Activated naive CD8-positive, alpha-beta T cell treated with anti-CD3 and anti-CD28 coated beads, Interleukin-2, amount 50 U/mL, for 16 hours (primary cell): ENCODE results near the gene HIP1.
"Not testable (repeated sequence)": the region's sequence is repeated elsewhere in the genome, so short reads cannot be mapped to it uniquely, and the experiment has no call there.

Experiments used
- DNase-seq: peaks from one replicate; pipeline ENCODE4 v3.0.0-alpha.2; 2020; ENCODE audit warnings: low read depth, low spot score

The HIP1 gene

GRCh38 chr7:75738604-75738974 is at the start of gene HIP1:
Gene HIP1 (minus strand): TSS chr7:75738941. CDS start chr7:75738920, 21 bp downstream.
- no peak for DNase-seq

- not testable (repeated sequence) for DNase-seq
Observed at GRCh38 chr7:75788154-75788847, 49.6 kb upstream of the HIP1 start.

- DNase-seq: not testable (repeated sequence)
Observed at GRCh38 chr7:75783058-75783457, 44.3 kb upstream of the HIP1 start.

- DNase-seq: not testable (repeated sequence)
Observed at GRCh38 chr7:75780647-75781273, 42.0 kb upstream of the HIP1 start.

- DNase-seq: not testable (repeated sequence)
Observed at GRCh38 chr7:75779516-75779915, 40.8 kb upstream of the HIP1 start.

- DNase-seq: not testable (repeated sequence)
Observed at GRCh38 chr7:75779035-75779434, 40.3 kb upstream of the HIP1 start.

- peak; percentile 38 for DNase-seq
Observed at GRCh38 chr7:75776295-75776971, 37.7 kb upstream of the HIP1 start.

- DNase-seq: not testable (repeated sequence)
Observed at GRCh38 chr7:75773958-75774357, 35.2 kb upstream of the HIP1 start.

GRCh38 chr7:75772081-75773077 is 33.6 kb upstream of the HIP1 start, which contains the start of gene CCL26:
Gene CCL26 (minus strand): TSS chr7:75772211. CDS start chr7:75772176, 35 bp downstream.
- no peak for DNase-seq

- no peak for DNase-seq
Observed at GRCh38 chr7:75771224-75771623, 32.5 kb upstream of the HIP1 start.

- no peak for DNase-seq
Observed at GRCh38 chr7:75762350-75762917, 23.7 kb upstream of the HIP1 start.

- DNase-seq: not testable (repeated sequence)
Observed at GRCh38 chr7:75761801-75762200, 23.1 kb upstream of the HIP1 start.

- no peak for DNase-seq
Observed at GRCh38 chr7:75758491-75758890, 19.8 kb upstream of the HIP1 start.

- no peak for DNase-seq
Observed at GRCh38 chr7:75757860-75758259, 19.1 kb upstream of the HIP1 start.

- DNase-seq: no peak
Observed at GRCh38 chr7:75756991-75757676, 18.4 kb upstream of the HIP1 start.

GRCh38 chr7:75756206-75756990 is 17.7 kb upstream of the HIP1 start:
- DNase-seq: no peak

GRCh38 chr7:75743455-75743859 is 4.7 kb upstream of the HIP1 start:
- DNase-seq: no peak

GRCh38 chr7:75740846-75741497 is 2.2 kb upstream of the HIP1 start:
- DNase-seq: no peak
